GM21381 (cell line): ENCODE results near the gene CHD9NB.
"Not testable (repeated sequence)": the region's sequence is repeated elsewhere in the genome, so short reads cannot be mapped to it uniquely, and the experiment has no call there.

ENCODE experiments used
- ATAC-seq: cut with Tn5 transposase; IDR thresholded peaks from one replicate; pipeline ENCODE4 v1.9.1; 2021; ENCODE audit warnings: mild to moderate bottlenecking, moderate library complexity; ENCODE audit not compliant: unreplicated experiment

Gene CHD9NB

GRCh38 chr16:53058441-53058840 is 5.7 kb upstream of the CHD9NB start:
- ATAC-seq, result no peak

- ATAC-seq, result no peak
Observed at GRCh38 chr16:53057658-53058057, 5.0 kb upstream of the CHD9NB start.

- ATAC-seq, result no peak
Observed at GRCh38 chr16:53056392-53056881, 3.7 kb upstream of the CHD9NB start.

GRCh38 chr16:53055541-53056391 is 3.1 kb upstream of the CHD9NB start:
- no peak for ATAC-seq

- peak; percentile 78 for ATAC-seq
Observed at GRCh38 chr16:53054670-53055485, 2.2 kb upstream of the CHD9NB start, which contains the start of gene CHD9. Gene CHD9, plus strand, starts transcription at chr16:53054991. Its CDS starts 101,099 bp downstream, at chr16:53156090.

- peak; percentile 32 for ATAC-seq
Observed at GRCh38 chr16:53053967-53054669, 1.4 kb upstream of the CHD9NB start.

- not testable (repeated sequence) for ATAC-seq
Observed at GRCh38 chr16:53051255-53051654, 1.4 kb downstream of the CHD9NB start.

- no peak for ATAC-seq
Observed at GRCh38 chr16:53048139-53048915, 4.4 kb downstream of the CHD9NB start.

- not testable (repeated sequence) for ATAC-seq
Observed at GRCh38 chr16:53047515-53047914, 5.2 kb downstream of the CHD9NB start.

- ATAC-seq, result no peak
Observed at GRCh38 chr16:53045341-53046220, 7.1 kb downstream of the CHD9NB start.

- ATAC-seq, result no peak
Observed at GRCh38 chr16:53043986-53044601, 8.6 kb downstream of the CHD9NB start.

GRCh38 chr16:53043428-53043831 is 9.3 kb downstream of the CHD9NB start:
- ATAC-seq, result no peak

- ATAC-seq, result no peak
Observed at GRCh38 chr16:53042235-53042701, 10.4 kb downstream of the CHD9NB start.

- peak; percentile 54 for ATAC-seq
Observed at GRCh38 chr16:53041320-53042051, 11.2 kb downstream of the CHD9NB start.

GRCh38 chr16:53040788-53041187 is 11.9 kb downstream of the CHD9NB start:
- no peak for ATAC-seq

- ATAC-seq, result not testable (repeated sequence)
Observed at GRCh38 chr16:53036711-53037110, 16.0 kb downstream of the CHD9NB start.

GRCh38 chr16:53036066-53036465 is 16.6 kb downstream of the CHD9NB start:
- ATAC-seq, result no peak
